ELR (cell line): ENCODE measurements around the gene NOXO1.

Experiments used
- DNase-seq: peaks from one replicate; pipeline ENCODE4 v3.0.0-alpha.2; 2015; ENCODE audit warnings: low read depth

The NOXO1 gene

GRCh38 chr16:2009791-2010510 is 28.7 kb upstream of the NOXO1 start, which contains the start of gene ZNF598:
Gene ZNF598, minus strand, starts transcription at chr16:2009821.
- DNase-seq, result peak; percentile 86

GRCh38 chr16:2009164-2009711 is 28.0 kb upstream of the NOXO1 start:
- no peak for DNase-seq

GRCh38 chr16:2008631-2009163 is 27.4 kb upstream of the NOXO1 start:
- peak; percentile 45 for DNase-seq

GRCh38 chr16:2008009-2008526 is 26.8 kb upstream of the NOXO1 start:
- DNase-seq, result peak; percentile 61

GRCh38 chr16:2007081-2007836 is 26.0 kb upstream of the NOXO1 start:
- DNase-seq, result no peak

GRCh38 chr16:2006317-2006716 is 25.0 kb upstream of the NOXO1 start:
- no peak for DNase-seq

- DNase-seq, result no peak
Observed at GRCh38 chr16:2005646-2006045, 24.4 kb upstream of the NOXO1 start.

GRCh38 chr16:2004795-2005517 is 23.7 kb upstream of the NOXO1 start:
- no peak for DNase-seq

GRCh38 chr16:2003827-2004641 is 22.8 kb upstream of the NOXO1 start:
- peak; percentile 83 for DNase-seq

- DNase-seq, result no peak
Observed at GRCh38 chr16:2003231-2003826, 22.1 kb upstream of the NOXO1 start.

GRCh38 chr16:2002406-2003230 is 21.3 kb upstream of the NOXO1 start:
- DNase-seq, result no peak

GRCh38 chr16:2001456-2002355 is 20.4 kb upstream of the NOXO1 start:
- DNase-seq, result no peak

- no peak for DNase-seq
Observed at GRCh38 chr16:2001035-2001434, 19.8 kb upstream of the NOXO1 start.

GRCh38 chr16:1999866-2000514 is 18.7 kb upstream of the NOXO1 start:
- DNase-seq, result no peak

- no peak for DNase-seq
Observed at GRCh38 chr16:1998852-1999801, 17.9 kb upstream of the NOXO1 start.

- no peak for DNase-seq
Observed at GRCh38 chr16:1998360-1998835, 17.1 kb upstream of the NOXO1 start.
